Transverse colon (tissue), 4 donors: ENCODE measurements around the gene GATA5.

Source experiments
- EP300 ChIP-seq: sonication (generic); formaldehyde crosslinking; IDR thresholded peaks from one replicate; pipeline ENCODE4 v1.6.1; 2017; ENCODE audit warnings: antibody characterized with exemption, low read depth
- POLR2A ChIP-seq: fragments of 450-650 bp; IDR thresholded peaks from one replicate; pipeline ENCODE4 v1.6.1; 2016; ENCODE audit warnings: antibody characterized with exemption, mild to moderate bottlenecking, moderate library complexity
- POLR2AphosphoS5 ChIP-seq, 3 donors: sonication (generic); formaldehyde crosslinking; IDR thresholded peaks; one replicate each; pipeline ENCODE4 v1.6.1; 2016; ENCODE audit warnings: antibody characterized with exemption in 3 of 3
- TF ChIP-seq, protein P1 (sequence below), 5 experiments: fragments of 200-600 bp in 3 of 5; fragments of 450-650 bp in 2 of 5; sonication (generic) in 3 of 5; IDR thresholded peaks; 1 replicate in 2 of 5; 2 replicates in 3 of 5; pipeline ENCODE4 v1.5.1; 2016 to 2017; ENCODE audit warnings: antibody characterized with exemption in 5 of 5, inconsistent platforms in 3 of 5, mild to moderate bottlenecking in 2 of 5, moderate library complexity in 1 of 5

DNA sequence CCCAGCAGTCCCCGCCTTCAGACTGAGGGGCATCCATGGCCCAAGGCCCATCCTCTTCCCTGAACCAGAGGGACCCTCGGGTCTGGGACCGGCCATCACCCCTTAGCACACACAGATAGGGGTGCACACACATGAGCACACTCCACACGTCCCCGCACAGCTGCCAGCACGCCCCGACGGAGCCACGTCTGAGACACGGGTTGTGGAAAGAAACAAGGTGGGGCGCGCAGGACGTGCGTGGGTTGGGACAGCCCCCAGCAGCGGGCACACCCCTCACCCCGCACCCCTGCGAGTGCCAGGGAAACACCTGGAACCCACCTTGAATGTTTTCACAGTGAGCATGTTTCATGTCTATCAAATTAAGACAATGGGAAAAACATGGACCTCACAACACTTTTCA, 6.4 kb downstream of the GATA5 start:
- TF ChIP-seq, protein P1, sequence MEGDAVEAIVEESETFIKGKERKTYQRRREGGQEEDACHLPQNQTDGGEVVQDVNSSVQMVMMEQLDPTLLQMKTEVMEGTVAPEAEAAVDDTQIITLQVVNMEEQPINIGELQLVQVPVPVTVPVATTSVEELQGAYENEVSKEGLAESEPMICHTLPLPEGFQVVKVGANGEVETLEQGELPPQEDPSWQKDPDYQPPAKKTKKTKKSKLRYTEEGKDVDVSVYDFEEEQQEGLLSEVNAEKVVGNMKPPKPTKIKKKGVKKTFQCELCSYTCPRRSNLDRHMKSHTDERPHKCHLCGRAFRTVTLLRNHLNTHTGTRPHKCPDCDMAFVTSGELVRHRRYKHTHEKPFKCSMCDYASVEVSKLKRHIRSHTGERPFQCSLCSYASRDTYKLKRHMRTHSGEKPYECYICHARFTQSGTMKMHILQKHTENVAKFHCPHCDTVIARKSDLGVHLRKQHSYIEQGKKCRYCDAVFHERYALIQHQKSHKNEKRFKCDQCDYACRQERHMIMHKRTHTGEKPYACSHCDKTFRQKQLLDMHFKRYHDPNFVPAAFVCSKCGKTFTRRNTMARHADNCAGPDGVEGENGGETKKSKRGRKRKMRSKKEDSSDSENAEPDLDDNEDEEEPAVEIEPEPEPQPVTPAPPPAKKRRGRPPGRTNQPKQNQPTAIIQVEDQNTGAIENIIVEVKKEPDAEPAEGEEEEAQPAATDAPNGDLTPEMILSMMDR (IDR thresholded peaks at IDR 0.05), result no peak
- TF ChIP-seq POLR2AphosphoS5 (IDR thresholded peaks at IDR 0.05) (no peak), EP300 (no peak), POLR2A (no peak)
